Uterus (tissue), 4 donors: ENCODE data around the gene PBX1. TPM values are rescaled to one million over a fixed set of nuclear protein-coding genes. Genes with fewer than 3 reads are reported as not detected.

Experiments used
- DNase-seq, 2 donors: peaks; one replicate each; pipeline ENCODE4 v3.0.0-alpha.2; 2019 to 2020
- H3K27ac ChIP-seq, 2 donors: fragments of 200-600 bp; sonication (generic); 1 replicate in 1 of 2; 2 replicates in 1 of 2; pipeline ENCODE4 v1.5.1; 2016 to 2018
- H3K27me3 ChIP-seq, 2 donors: fragments of 200-600 bp; sonication (generic); one replicate each; pipeline ENCODE4 v1.5.1; 2018 to 2019; ENCODE audit warnings: control low read depth in 1 of 2
- H3K36me3 ChIP-seq, 2 donors: fragments of 200-600 bp; sonication (generic); one replicate each; pipeline ENCODE4 v1.5.1; 2019; ENCODE audit warnings: control low read depth in 1 of 2
- H3K4me1 ChIP-seq, 2 donors: fragments of 200-600 bp; sonication (generic); one replicate each; pipeline ENCODE4 v1.5.1; 2018 to 2019; ENCODE audit warnings: control low read depth in 1 of 2
- H3K4me3 ChIP-seq, 2 donors: fragments of 200-600 bp; sonication (generic); 1 replicate in 1 of 2; 2 replicates in 1 of 2; pipeline ENCODE4 v1.5.1; 2018 to 2019; ENCODE audit warnings: mild to moderate bottlenecking in 1 of 2
- H3K9me3 ChIP-seq, 2 donors: fragments of 200-600 bp; sonication (generic); one replicate each; pipeline ENCODE4 v1.5.1; 2019; ENCODE audit warnings: control low read depth in 1 of 2
- CTCF ChIP-seq, 4 experiments: fragments of 200-600 bp in 2 of 4; fragments of 450-650 bp in 2 of 4; sonication (generic) in 2 of 4; IDR thresholded peaks; one replicate each; pipeline ENCODE4 v1.5.1; 2016 to 2019; ENCODE audit warnings: antibody characterized with exemption in 4 of 4, mild to moderate bottlenecking in 2 of 4, moderate library complexity in 1 of 4
- POLR2A ChIP-seq, 2 donors: fragments of 450-650 bp; IDR thresholded peaks; one replicate each; pipeline ENCODE4 v1.6.1; 2016; ENCODE audit warnings: antibody characterized with exemption in 2 of 2, mild to moderate bottlenecking in 1 of 2, moderate library complexity in 1 of 2
- intact Hi-C: fragments of 100-400 bp; cut with DNase I; formaldehyde crosslinking; loops from one replicate; pipeline ENCODE4 v1.15.1; 2023; ENCODE audit warnings: low total_unique reads
- total RNA-seq, 4 donors: library from RNA; depleted of rRNA in 3 of 4; stranded (reverse); fragments of >200 nt in 3 of 4; gene quantifications; one replicate each; pipeline versions ENCODE4 v1.1.0 to v1.2.4, GENCODE V29; 2014 to 2023
- donor health status: DM: yes; HTN: yes; CAD: no.

PBX1 gene
- total RNA-seq, 4 donors from 2014 or later, result 122 to 831 (median 207) TPM

GRCh38 chr1:164630626-164631396, 71.8 kb downstream of the PBX1 start:
- Histone ChIP-seq H3K27me3 (no peaks in the 10 kb centered on the region), H3K9me3 (no peaks in the 10 kb centered on the region), H3K36me3 (no peaks in the 10 kb centered on the region), H3K27ac (peak overlapping the region; percentile 83 to 89), H3K4me1 (peaks cover 13% of the 10 kb centered on the region in 2 donors), H3K4me3 (no peak overlapping the region)
- intact Hi-C loops, result loop anchor here (10.0 kb wide), 1 partner anchor 154 kb away; no protein-coding TSS in a partner anchor
- no peak for TF ChIP-seq CTCF (IDR thresholded peaks at IDR 0.05)
- TF ChIP-seq POLR2A (IDR thresholded peaks at IDR 0.05), result no peak
- no peak for DNase-seq

- H3K27ac ChIP-seq, result peak overlapping the region; percentile 83 to 89
These were observed 72.8 kb downstream of the PBX1 start for GRCh38 chr1:164631751-164632150.

GRCh38 chr1:164633997-164634396, 75.0 kb downstream of the PBX1 start:
- Histone ChIP-seq H3K27ac (peak overlapping the region; percentile 83 to 89), H3K4me3 (no peak overlapping the region), H3K4me1 (peaks cover 29 to 31% of the 10 kb centered on the region in 2 donors), H3K36me3 (no peaks in the 10 kb centered on the region), H3K27me3 (no peaks in the 10 kb centered on the region), H3K9me3 (no peaks in the 10 kb centered on the region)
- TF ChIP-seq CTCF (IDR thresholded peaks at IDR 0.05) (no peak), POLR2A (IDR thresholded peaks at IDR 0.05) (no peak)
- intact Hi-C loops, result loop anchor here (10.0 kb wide), 1 partner anchor 151 kb away; no protein-coding TSS in a partner anchor
- no peak for DNase-seq

More at GRCh38 chr1:164631751-164632150, 72.8 kb downstream of the PBX1 start:
- intact Hi-C loops, result loop anchor here (10.0 kb wide), 1 partner anchor 153 kb away; no protein-coding TSS in a partner anchor
- H3K36me3 ChIP-seq, result no peaks in the 10 kb centered on the region
- H3K4me3 ChIP-seq, result no peak overlapping the region
- no peaks in the 10 kb centered on the region for H3K27me3 ChIP-seq
- DNase-seq, result no peak
- TF ChIP-seq CTCF (IDR thresholded peaks at IDR 0.05) (no peak), POLR2A (IDR thresholded peaks at IDR 0.05) (no peak)
- peaks cover 14 to 22% of the 10 kb centered on the region in 2 donors for H3K4me1 ChIP-seq
- no peaks in the 10 kb centered on the region for H3K9me3 ChIP-seq

- no peak overlapping the region for H3K4me3 ChIP-seq
- no peaks in the 10 kb centered on the region for H3K9me3 ChIP-seq
- no peak for DNase-seq
- TF ChIP-seq CTCF (IDR thresholded peaks at IDR 0.05) (no peak), POLR2A (IDR thresholded peaks at IDR 0.05) (no peak)
- H3K4me1 ChIP-seq, result peaks cover 31 to 37% of the 10 kb centered on the region in 2 donors
- H3K36me3 ChIP-seq, result no peaks in the 10 kb centered on the region
- peak overlapping the region; percentile 83 to 89 for H3K27ac ChIP-seq
- H3K27me3 ChIP-seq, result no peaks in the 10 kb centered on the region
- intact Hi-C loops, result loop anchor here (10.0 kb wide), 1 partner anchor 150 kb away; no protein-coding TSS in a partner anchor
These were observed 76.2 kb downstream of the PBX1 start for GRCh38 chr1:164635059-164635802.
